ENCODE data around the gene HRH4. TPM values are rescaled to one million over a fixed set of nuclear protein-coding genes. Genes with fewer than 3 reads are reported as not detected.

Gene HRH4
- total and polyA plus RNA-seq, 2 of the 13 experiments (the other 11 are each of a cell fraction or from before 2014, with no cell fraction given), result not detected

- no peaks in the 10 kb centered on the region for H3K27me3 ChIP-seq (ENCODE audit: control insufficient read depth in 1 of 2, insufficient read depth in 2 of 2, low read length in 2 of 2)
- H2AFZ ChIP-seq (ENCODE audit: low read length), result no peak overlapping the region
- in situ Hi-C loops (cut with HindIII; ENCODE audit: extremely low pct_ligation_motif_present, low pct_unique_long_range_greater_than_20kb) (no loop called here), intact Hi-C loops (cut with micrococcal nuclease; ENCODE audit: unreplicated experiment) (no loop called here)
- H4K20me1 ChIP-seq (ENCODE audit: insufficient read depth, low read length), result no peaks in the 10 kb centered on the region
- CTCF ChIA-PET (ENCODE audit: low intra/inter-chr PET ratio, low total read pairs), result no interaction called here
- POLR2A ChIA-PET, result no interaction called here
- H3K27ac ChIP-seq (ENCODE audit: extremely low read length, insufficient read depth, low read length), result no peak overlapping the region
- no peak overlapping the region for H3K4me3 ChIP-seq (replicated peaks in 1 of 3; ENCODE audit: insufficient read depth in 1 of 3, low read depth in 2 of 3, low read length in 3 of 3)
- FAIRE-seq (no peak), DNase-seq (ENCODE audit: low spot score) (no peak), ATAC-seq (no peak)
- WGBS (ENCODE audit: low lambda C conversion rate), result 40% methylated on average over 1 of the region's 1 CpG
- H3K9ac ChIP-seq (ENCODE audit: insufficient read depth, low read depth, low read length), result no peak overlapping the region
- H3K79me2 ChIP-seq (ENCODE audit: insufficient read depth, low read length), result no peaks in the 10 kb centered on the region
- no TSS peak for BruUV-seq (replicated peaks)
- no peak overlapping the region for H3K4me2 ChIP-seq (ENCODE audit: low read depth, low read length)
- no peaks in the 10 kb centered on the region for H3K9me3 ChIP-seq (ENCODE audit: low read length)
- TF ChIP-seq, protein P1, sequence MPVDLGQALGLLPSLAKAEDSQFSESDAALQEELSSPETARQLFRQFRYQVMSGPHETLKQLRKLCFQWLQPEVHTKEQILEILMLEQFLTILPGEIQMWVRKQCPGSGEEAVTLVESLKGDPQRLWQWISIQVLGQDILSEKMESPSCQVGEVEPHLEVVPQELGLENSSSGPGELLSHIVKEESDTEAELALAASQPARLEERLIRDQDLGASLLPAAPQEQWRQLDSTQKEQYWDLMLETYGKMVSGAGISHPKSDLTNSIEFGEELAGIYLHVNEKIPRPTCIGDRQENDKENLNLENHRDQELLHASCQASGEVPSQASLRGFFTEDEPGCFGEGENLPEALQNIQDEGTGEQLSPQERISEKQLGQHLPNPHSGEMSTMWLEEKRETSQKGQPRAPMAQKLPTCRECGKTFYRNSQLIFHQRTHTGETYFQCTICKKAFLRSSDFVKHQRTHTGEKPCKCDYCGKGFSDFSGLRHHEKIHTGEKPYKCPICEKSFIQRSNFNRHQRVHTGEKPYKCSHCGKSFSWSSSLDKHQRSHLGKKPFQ (CRISPR knock-in tag; IDR thresholded peaks at IDR 0.05; ENCODE audit: insufficient replicate concordance), result no peak
- H3K36me3 ChIP-seq (replicated peaks in 1 of 2; ENCODE audit: control insufficient read depth in 1 of 2, insufficient read depth in 2 of 2, low read length in 2 of 2), result peaks cover 0 to 5% of the 10 kb centered on the region in 2 experiments; a peak in 1 of 5 replicates
- no peaks in the 10 kb centered on the region for H3K4me1 ChIP-seq (ENCODE audit: insufficient read depth, low read length)
These were observed 12.5 kb upstream of the HRH4 start for GRCh38 chr18:24447961-24448360.

DNA sequence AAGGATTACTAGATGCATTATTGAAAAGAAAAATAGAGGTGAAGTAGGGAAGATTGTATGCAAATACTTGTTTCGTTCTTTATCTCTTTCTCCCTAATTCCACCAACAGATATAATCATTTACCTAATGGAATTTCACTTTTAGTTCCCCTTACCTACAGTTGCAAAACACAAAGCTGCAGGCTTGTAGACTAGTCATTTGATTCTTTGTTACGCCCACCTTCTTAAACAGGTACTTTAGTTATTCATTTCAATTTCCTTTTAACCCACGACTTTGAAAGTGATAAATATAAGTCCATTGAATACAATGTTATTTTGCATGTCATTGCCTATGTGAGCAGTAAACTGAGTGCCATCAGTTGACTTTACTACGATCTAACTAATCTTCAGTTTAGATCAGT lies 3.9 kb upstream of the HRH4 start:
- no TSS peak for BruUV-seq (replicated peaks)
- Histone ChIP-seq H3K4me2 (ENCODE audit: low read depth, low read length) (no peak overlapping the region), H3K79me2 (ENCODE audit: insufficient read depth, low read length) (no peaks in the 10 kb centered on the region), H3K9me3 (ENCODE audit: low read length) (no peaks in the 10 kb centered on the region), H3K9ac (ENCODE audit: insufficient read depth, low read depth, low read length) (no peak overlapping the region), H3K36me3 (replicated peaks in 1 of 2; ENCODE audit: control insufficient read depth in 1 of 2, insufficient read depth in 2 of 2, low read length in 2 of 2) (no peaks in the 10 kb centered on the region), H3K4me1 (ENCODE audit: insufficient read depth, low read length) (no peaks in the 10 kb centered on the region), H3K27me3 (ENCODE audit: control insufficient read depth in 1 of 2, insufficient read depth in 2 of 2, low read length in 2 of 2) (no peaks in the 10 kb centered on the region), H3K4me3 (replicated peaks in 1 of 3; ENCODE audit: insufficient read depth in 1 of 3, low read depth in 2 of 3, low read length in 3 of 3) (no peak overlapping the region), H4K20me1 (ENCODE audit: insufficient read depth, low read length) (no peaks in the 10 kb centered on the region), H3K27ac (ENCODE audit: extremely low read length, insufficient read depth, low read length) (no peak overlapping the region), H2AFZ (ENCODE audit: low read length) (no peak overlapping the region)
- DNase-seq (ENCODE audit: low spot score), result no peak
- FAIRE-seq, result no peak
- ChIA-PET CTCF (ENCODE audit: low intra/inter-chr PET ratio, low total read pairs) (no interaction called here), POLR2A (no interaction called here)
- in situ Hi-C loops (cut with HindIII; ENCODE audit: extremely low pct_ligation_motif_present, low pct_unique_long_range_greater_than_20kb), result no loop called here
- no peak for ATAC-seq
- 60% methylated on average over 4 of the region's 4 CpGs for WGBS (ENCODE audit: low lambda C conversion rate)
- intact Hi-C loops (cut with micrococcal nuclease; ENCODE audit: unreplicated experiment), result no loop called here
- TF ChIP-seq PAX8 (CRISPR knock-in tag; IDR thresholded peaks at IDR 0.05; ENCODE audit: borderline replicate concordance) (no peak), ZNF138 (CRISPR knock-in tag; IDR thresholded peaks at IDR 0.05; ENCODE audit: low read depth) (no peak), ZHX2 (IDR thresholded peaks at IDR 0.05; ENCODE audit: low read depth) (no peak), ZHX2 (CRISPR knock-in tag; IDR thresholded peaks at IDR 0.05; ENCODE audit: borderline replicate concordance) (no peak), ZNF781 (CRISPR knock-in tag; IDR thresholded peaks at IDR 0.05; ENCODE audit: borderline replicate concordance, not compliant biosample characterization) (no peak), ZNF121 (CRISPR knock-in tag; IDR thresholded peaks at IDR 0.05) (no peak), NR1H2 (CRISPR knock-in tag; IDR thresholded peaks at IDR 0.05; ENCODE audit: borderline replicate concordance, low read depth) (no peak), CENPX (CRISPR knock-in tag; IDR thresholded peaks at IDR 0.05) (no peak), MED13 (CRISPR knock-in tag; IDR thresholded peaks at IDR 0.05) (no peak)
